GM21619 (cell line): ENCODE results near the gene EIF4G3.

Experiments
- ATAC-seq: cut with Tn5 transposase; IDR thresholded peaks from one replicate; pipeline ENCODE4 v1.9.1; 2021; ENCODE audit not compliant: unreplicated experiment

Gene EIF4G3

DNA sequence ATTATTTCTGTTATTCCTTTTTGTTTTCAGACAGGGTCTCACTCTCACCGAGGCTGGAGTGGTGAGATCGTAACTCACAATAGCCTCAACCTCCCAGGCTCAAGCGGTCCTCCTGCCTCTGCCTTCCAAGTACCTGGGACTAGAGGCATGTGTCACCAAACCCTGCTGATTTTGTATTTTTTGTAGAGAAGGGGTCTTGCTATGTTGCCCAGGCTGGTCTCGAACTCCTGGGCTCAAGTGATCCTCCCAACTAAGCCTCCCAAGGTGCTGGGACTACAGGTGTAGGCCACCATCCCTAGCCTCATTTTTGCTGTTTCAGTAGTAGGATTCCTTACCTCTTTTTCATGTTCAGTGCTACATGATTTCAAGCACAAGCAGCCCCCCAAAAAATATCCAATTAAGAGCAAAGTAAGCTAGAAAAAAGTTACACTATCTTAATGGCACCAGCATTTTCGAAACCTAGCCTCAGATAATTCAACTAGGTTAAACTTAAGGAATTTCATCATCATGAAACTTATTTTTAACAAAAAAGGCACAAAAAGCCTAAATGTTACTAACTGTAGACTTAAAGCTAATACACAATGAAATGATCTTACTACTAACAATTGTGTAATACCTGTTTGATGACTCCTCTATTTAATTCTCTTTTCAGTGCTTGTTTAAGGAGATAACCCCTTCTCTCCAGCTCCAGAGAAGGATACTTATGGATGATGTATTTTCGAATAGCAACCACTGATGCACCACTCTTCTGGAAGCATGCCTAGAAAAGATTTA is 406.2 kb downstream of the EIF4G3 start:
- ATAC-seq = no peak

DNA sequence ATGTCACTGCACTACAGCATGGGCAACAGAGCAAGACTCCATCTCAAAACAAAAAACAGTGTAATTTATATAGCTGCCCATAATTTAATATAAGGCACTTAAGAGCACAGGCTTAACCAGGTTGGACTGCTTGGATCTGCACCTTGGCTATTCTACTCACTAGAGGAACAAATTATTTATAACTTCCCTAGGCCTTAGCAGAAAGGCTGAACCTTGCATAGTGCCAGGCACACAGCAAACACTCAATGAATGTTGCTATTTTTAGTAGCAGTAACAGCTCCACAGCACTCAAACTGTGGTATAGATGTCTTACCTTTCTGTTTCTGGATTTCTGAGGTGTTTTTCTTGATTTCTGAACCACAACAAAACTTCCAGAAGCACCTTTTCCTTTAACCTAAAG is 409.4 kb downstream of the EIF4G3 start:
- no peak for ATAC-seq

DNA sequence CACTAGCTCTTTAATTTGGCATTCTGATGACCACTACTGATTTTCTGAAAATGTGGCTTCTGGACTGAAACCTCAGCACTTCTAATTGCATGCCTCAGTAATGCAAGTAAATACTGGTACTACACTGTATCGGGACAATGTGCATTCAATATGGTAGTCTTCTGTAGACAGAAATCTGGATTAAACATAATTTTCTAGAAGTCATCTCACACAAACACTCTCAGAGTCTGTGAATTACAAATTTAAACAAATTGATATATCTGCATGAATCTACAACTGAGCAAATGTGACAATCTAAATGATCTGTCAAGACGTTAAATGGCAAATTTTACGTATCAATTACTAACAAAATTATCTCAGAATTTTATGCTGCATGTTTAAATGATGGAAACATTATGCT is 413.3 kb downstream of the EIF4G3 start:
- no peak for ATAC-seq

- no peak for ATAC-seq
Measured at GRCh38 chr1:20760322-20760721, 416.4 kb downstream of the EIF4G3 start.
